ENCODE measurements around the gene CAPZB.

Gene CAPZB

DNA sequence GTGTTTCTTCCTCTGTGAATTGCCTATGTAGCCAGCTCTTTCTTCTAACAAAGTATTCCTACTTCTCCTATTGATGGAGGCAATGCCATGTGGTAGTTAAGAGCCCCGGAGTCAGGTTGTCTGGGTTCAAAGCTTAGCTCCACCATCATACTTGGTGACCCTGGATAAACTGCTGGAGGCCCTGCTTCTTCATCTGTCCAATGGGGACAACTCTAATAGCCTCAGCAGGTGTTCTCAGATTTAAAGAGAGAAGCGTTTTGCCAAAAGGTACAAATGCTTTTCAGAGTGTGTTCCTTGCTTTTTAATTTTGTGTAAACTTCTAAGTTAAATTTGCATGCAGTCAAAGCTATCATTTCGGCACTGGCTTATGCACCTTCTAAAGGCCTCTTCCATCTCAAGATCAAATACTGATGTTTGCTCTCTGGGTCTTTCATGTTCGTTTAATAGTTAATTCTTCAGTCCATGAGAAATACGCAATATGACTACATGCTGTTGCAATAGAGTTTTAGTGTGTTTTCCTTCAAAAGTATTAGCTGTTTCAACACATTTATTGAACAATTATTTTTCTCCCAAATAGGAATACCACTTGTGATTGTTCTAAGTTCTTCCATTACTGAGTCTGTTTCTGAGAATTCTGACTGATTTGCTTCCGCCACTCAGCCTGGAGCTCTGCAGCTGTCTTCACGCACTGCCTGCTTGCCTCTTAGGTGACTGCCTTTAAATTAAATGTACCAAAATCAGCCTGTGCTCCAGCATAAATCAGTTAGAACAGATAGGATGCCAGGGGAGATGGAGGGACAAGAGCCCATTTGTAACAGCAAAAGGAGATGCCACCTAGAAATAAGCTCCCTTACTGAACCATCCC is 75.6 kb downstream of the CAPZB start:
- DNase-seq (ENCODE audit: low read depth in 2 of 2, low spot score in 1 of 2): no peak

DNA sequence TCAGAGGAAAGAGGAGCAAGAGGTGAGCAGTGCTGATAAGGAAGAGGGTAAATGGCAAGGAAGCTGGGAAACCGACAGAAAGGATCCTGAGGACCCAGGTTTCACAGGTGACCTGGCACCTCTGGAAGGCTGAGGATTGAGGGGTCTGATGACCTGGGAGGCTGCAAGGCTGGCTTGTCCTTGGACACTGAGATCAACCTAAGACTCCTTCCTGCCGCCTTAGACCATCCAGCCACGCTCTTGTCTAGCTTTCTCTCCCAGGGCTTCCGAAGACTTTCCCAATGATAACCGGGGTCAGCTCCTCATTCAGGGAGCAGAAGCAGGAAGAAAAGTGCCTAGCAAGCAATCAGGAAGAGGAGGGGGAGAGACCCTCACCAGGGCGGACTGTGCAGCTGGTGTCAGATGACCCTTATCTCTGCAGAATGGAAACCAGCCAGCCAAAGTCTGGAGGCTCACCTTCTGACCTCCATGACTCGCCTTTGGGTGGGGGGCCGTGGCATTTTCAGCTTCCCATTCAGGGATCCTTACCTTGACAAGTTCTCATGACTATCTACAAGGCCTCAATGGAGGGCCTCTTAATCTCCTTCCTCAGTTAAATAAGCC is 77.7 kb downstream of the CAPZB start:
- DNase-seq (ENCODE audit: low read depth in 2 of 2, low spot score in 1 of 2): no peak

DNA sequence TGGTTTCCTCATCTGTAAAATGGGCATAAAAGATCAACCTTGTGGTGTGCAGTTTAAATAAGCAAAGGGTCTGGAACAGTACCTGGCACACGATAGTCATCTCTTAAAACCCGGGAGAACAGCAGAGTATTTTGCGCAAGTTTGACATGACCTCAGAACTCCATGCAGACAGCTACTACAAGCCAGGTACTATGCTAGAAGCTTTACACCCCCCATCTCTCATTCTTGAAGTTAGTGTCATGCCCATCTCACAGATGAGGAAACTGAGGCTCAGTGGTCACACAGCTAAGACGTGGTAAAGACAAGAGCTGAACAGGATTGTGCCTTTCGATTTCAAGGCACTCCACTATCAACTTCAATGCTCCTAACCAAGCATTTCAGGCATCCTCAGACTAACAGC is 78.7 kb downstream of the CAPZB start:
- no peak for DNase-seq (ENCODE audit: low read depth in 2 of 2, low spot score in 1 of 2)

DNA sequence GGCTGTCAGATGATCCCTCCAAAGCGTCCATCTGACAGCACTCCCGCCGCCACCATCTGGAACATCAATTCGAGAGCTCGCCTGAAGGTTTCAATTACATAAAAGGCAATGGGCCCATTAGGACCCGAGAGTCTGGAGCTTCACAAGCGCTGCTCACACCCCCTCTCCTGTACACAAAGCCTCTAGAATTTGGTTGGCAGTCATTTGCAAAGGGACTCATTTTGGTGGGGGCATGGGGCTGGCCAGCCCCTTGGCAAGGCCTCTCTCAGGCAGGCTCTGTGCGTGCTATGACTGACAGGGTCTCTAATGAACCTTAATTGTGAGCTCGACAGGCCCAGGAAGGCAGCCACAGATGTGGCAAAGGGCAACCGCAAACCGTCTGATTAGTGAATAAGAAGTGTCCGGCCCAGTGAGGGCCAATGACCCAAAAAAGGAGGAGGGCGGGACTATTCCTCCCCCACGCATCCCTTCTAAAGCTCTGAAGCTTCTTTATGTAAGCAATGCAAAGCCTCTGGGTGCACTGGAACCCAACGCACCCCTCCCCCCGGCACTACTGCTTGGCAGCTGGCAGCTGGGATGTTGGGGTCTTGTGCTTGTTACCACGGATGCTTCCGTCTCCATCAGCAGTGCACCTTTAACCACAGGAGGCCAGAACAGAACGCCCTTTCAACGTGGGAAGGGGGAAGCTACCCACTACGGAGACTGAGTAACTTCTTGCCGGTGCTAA is 79.4 kb downstream of the CAPZB start:
- no peak for DNase-seq (ENCODE audit: low read depth in 2 of 2, low spot score in 1 of 2)

DNA sequence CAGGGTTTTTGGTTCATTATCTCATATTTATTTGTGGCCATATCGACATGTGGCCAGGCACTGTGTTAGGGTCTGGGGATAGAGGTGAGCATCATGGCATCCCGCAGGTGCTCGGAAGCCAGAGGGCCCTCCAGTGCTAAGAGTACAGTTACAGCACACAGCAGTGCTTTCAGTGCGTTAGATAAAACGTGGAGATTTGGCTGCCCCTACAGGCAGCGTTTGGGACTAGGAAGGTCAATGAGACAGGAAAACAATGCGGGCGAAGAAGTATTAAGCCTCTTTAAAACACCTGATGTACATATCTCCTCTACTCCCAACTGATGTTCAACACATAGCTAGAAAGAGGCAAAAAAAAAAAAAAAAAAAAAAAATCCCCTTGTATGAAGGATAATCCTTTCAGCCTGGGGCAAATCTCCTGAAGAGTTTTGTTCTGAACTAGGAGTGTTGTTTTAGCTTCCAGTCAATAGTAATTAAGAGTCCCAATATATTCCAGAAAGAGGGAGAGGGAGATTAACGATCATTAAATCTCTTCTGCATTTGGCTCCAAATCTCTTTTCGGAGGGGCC is 80.1 kb downstream of the CAPZB start:
- no peak for DNase-seq (ENCODE audit: low read depth in 2 of 2, low spot score in 1 of 2)

DNA sequence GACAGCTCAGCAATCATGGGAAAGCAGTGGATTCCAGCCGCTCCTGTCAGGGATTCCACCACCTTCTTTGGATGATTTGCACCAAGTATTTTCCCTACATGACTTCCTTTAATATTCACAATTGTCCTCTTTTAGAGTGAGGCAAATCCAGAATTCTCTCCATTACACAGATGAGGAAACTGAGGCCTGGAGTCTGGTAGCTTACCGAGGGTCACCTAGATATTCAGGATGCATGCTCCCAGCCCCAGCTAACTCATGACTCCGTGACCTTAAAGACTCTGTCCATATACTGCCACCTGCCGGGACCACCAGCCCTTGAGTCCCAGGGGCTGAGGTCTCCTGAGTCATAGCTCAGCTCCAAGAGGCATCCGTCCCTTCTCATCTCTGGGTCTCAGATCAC is 80.6 kb downstream of the CAPZB start:
- DNase-seq (ENCODE audit: low read depth in 2 of 2, low spot score in 1 of 2): no peak

DNA sequence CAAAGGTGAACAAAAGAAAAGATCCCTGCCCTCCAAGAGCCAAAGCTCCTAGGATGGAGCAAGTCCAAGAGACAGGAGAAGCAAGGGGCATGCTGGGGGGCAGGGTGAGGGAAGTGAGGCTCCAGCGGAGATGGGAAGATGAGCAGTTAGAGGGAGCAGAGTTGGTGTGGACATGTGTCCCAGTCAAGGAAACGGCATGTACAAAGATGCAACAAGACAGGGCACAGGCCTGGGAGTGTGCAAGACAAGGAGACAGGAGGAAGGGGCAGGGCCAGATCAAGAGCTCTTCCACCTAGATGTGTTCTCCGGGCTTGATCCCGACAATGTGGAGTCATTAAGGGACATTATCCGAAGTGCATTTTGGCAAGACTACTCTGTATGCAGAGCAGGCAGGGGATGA is 82.1 kb downstream of the CAPZB start:
- DNase-seq (ENCODE audit: low read depth in 2 of 2, low spot score in 1 of 2): no peak

DNA sequence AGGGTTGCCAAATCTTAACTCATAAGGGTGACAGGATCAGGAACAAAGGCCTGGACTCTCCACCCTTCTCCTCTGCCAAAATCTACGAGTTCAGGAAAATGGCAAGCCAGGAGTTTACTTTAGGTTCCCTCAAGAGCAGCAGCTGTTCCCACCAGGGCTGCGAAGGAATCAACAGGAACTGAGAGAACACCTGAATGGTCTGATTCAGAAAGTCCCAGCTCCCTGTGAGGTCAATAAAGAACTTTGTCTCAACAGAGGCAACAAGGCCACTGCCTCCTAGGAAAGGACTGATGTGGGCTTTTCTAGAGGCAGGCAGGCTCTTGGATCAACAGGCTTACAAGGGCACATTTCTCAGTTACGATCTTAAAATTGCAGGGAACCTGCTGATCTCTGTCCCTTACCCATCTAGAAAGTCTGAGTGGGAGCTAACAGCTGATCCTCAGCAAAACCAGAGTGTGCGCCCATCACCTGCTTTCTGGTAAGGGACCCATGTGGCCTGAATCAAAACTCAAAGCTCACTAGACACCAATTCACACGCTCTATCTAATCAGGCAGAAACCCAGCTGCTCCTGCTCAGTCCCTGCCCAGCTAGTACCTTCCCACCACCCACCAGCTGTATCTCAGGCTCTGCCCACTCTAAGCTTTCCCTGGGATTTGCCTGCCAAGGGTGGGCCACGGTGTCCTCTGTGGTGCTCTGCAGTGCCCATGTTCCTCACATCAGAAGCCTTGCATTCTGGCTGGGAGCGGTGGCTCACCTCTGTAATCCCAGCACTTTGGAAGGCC is 83.1 kb downstream of the CAPZB start:
- no peak for DNase-seq (ENCODE audit: low read depth in 2 of 2, low spot score in 1 of 2)

DNA sequence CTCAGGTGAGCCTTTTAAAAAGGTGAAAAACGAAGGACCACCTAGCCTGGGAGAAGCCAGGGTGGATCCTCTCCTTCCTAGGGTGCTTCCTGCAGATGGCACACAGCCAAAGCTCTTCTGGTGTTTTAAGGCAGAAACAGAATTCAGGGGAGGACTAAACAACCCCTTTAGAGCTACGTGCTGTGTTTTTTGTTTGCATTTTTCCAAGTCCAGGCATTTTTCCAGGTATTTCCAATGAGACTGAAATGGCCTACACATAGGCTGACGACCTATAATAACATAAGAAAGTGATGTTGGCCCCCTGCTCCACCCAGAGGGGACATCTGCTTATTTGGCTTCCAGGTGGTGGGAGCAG is 83.8 kb downstream of the CAPZB start:
- no peak for DNase-seq (ENCODE audit: low read depth in 2 of 2, low spot score in 1 of 2)

DNA sequence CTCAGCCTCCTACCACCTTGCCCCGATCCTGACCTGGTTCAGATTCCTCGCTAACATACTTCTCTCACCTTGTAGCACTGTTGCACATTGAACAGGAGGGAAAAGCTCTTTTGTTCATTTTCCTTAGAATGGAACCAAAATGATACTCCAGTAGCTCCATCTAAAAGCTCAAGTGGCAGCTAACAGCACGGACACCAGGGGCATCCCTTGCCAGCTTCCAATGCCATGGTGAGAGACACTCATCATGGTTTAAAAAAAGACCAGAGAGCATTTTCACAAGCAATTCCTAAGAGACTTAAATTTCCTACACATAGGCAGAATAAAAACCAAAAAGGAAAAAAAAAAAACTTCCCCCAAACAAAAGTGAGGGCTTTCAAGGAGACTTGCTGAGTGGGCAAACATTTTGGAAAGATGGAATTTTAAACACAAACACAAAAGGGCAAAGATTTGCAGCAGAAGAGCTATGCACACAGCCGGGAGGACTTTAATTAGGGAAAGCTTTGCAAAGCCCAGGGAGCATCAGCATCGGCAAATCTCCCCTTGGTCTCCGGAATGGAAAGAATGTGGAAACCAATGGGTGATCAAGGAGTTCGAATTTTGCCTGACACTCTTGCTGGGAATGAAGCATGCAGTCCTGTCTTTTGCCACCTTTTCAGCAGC is 84.3 kb downstream of the CAPZB start:
- no peak for DNase-seq (ENCODE audit: low read depth in 2 of 2, low spot score in 1 of 2)

DNA sequence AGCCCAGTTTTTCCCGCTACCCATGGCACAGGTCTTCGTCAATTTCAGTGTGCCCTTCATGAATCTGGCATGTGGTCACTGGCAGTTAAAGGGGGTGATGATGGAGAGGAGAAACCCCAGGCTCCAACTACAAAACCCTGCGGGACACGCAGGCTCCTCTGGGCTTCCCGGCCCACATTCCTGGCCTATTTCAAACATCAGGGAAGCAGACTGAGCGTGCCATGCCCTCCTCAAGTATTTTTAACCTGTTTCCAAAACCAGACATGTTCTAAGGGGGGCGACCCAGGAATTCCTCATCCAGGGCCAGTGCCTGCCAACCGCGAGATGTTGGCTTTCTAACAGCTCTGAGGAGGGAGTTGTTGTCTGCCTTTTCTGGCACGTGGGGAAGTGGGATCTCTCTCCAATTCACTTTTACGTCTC is 85.1 kb downstream of the CAPZB start:
- DNase-seq (ENCODE audit: low read depth in 2 of 2, low spot score in 1 of 2): no peak

DNA sequence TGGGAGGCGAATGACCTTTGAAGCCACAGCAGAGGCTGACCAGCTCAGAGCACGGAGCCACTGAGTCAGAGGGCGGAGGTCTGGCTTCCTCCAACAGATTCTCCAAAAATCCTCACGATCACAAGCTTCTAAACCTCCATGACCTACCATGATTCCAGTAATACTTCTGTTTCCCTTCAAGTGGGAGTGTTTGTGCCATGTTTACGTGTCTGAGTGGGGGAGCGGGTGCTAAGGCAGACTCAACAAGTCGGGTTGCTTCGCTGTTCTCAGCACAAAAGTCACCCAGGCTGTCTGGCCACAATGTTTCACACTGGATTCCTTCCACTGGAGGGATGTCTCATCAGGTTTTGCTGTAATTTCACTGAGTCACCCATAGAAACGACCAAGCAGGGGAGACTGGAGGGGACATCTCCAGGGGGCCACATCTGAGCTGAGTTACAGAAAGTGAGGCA is 87.0 kb downstream of the CAPZB start:
- DNase-seq (ENCODE audit: low read depth in 2 of 2, low spot score in 1 of 2): no peak

DNA sequence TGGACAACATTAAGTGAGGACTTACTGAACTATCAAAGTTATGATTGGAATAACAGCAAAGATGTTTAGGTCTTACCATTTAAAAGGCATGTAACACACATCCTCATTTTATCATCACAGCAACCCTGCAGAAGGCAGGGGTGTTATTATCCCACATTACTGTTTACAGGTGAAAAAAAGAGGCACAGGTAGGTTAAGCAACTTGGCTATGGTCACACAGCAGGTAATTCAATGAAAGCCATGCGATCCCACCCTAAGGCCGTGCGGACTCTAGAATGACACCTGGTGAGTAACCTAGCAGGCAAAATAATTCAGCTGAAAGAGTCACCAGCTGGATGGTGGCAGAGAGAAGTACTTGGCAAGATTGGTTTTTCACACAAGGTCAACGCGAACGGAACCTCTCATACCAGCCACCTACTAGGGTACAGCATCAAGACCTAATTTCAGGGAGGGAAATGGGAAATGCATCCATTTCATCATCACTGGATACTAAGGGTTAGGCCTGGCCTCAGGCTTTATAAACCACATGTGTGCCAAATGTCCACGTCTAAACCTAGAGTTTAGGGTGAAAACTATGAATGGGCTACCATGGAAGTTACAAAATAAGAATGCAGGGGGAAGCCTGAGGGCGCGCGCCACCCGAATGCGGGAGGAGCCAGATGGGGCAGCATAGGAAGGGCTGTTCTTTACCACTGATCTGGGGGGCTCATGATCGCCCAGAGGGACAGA is 88.0 kb downstream of the CAPZB start:
- no peak for DNase-seq (ENCODE audit: low read depth in 2 of 2, low spot score in 1 of 2)

DNA sequence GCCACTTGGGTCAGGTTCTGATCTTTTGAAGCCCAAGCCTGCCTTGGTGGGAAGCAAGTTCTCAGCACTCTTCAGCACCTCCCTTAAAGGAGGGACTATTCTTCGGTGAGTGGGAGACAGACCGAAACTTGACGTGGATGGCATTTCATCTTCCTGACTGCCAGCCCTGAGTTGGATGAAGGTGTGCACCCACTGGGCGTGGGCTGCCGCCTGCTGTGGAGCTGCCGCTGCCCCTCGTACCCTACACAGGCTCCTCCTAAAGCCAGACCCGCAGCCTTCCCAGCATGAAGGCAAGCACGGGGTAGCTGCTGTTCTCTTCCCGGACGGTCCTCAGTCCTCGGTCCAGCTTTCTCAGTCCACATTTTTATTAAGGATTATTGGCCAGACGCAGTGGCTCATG is 89.1 kb downstream of the CAPZB start:
- DNase-seq (ENCODE audit: low read depth in 2 of 2, low spot score in 1 of 2): no peak

DNA sequence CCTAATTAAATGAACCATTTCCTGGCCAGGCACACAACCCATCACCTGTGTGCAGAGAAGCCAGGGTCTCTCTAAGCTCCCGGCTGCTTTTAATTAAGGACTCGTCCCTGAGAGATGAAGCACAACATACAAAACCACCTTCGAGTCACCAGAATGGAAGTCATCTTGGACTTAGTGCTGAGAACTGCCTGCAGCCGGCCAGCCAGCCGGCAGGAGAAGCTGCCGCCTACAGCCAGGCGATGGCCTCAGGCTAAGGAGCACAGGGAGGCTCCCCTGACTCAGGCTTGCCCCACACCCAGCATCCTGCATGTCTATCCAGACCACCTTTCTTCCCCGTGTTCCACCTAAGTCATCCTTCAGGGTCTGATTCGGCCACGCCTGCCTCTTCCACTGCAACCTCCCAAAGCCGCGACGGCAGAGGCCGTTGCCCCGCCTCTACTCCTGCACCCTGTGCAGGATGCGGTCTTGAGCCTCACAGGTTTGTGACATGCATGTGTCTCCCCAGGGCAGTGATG is 89.6 kb downstream of the CAPZB start:
- DNase-seq (ENCODE audit: low read depth in 2 of 2, low spot score in 1 of 2): no peak

DNA sequence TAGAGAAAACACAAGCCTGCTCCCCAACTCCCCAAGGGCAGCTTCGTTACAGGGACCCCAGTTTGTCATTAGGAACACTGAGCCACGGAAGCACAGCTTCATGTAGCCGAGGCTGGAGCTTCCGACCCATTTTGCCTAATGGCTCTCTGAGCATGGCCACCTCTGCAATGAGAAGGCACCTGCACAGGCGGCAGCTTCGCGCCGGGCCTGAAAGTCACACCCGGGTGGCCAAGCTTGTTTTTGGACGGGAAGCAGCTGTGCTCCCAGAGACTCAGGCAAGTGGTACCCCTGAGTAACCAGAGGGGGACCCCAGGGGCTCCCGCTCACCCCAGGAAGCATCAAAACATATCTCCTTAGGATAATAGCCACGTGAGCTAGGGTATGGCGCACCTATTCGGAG is 92.3 kb downstream of the CAPZB start:
- no peak for DNase-seq (ENCODE audit: low read depth in 2 of 2, low spot score in 1 of 2)

DNA sequence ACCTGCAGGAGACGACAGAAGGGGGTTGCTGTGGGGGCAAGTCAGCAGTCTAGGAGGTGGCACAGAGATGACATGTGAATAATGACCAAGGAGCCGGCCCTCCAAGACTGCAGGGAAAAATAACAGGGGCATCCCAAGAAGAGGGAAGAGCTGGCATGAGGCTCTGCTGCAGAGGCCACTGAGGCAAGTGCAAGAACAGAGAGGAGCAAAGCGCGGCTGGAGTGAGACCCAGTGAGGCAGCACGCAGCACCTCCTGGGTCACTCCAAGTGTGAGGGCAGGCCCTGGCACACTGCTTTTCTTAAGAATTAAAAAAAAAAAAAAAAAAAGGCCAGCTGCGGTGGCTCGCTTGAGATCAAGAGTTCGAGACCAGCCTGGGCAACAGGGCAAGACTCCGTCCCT is 93.1 kb downstream of the CAPZB start:
- no peak for DNase-seq (ENCODE audit: low read depth in 2 of 2, low spot score in 1 of 2)

DNA sequence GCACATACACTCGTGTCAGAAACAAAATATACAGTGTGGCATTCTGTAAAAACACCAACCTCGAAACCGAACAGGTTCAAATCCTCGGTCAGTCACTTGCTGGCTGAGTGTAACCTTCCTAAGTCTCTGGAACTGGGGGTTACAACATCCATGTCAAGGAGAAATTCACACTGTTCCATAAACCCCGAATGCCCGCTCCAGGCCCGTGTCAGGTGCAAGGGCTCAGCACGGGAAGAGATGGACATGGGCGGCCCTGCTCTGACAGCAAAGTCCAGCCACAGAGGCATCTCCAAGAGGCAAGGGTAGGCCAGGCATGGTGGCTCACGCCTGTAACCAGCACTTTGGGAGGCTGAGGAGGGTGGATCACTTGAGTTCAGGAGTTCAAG is 93.8 kb downstream of the CAPZB start:
- DNase-seq (ENCODE audit: low read depth in 2 of 2, low spot score in 1 of 2): no peak

DNA sequence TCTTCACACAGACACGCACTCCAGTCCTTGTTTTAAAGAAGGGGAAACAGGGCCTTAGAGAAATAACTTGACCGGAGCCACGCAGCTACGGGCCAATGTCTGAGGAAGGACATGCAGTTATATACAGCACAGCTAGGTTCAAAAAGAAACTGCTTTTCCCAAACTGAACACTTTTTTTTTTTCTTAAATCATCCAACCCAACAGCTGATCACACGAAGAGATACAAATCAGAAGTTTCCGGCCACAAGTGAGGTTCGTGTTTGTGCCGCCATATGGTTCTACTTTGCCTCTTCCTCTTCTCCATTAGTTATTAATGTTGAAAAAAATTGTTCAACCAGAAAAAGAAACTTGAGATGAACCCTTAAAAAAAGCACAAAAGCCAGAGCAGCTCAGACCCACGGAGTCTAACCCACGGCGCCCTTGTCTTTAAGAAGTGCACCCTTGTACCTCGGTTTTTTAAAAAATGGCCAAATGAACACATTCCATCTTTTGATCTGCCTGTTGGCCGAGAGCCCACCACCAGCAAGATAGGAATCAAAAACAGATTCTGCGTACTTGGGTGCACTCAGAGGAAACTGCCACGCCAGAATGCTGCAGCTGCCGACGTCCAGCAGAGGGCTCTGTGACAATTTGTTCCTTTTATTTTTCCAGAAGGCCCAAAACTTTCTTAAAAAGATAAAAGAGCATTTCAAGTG is 94.3 kb downstream of the CAPZB start:
- peak; percentile 13 to 48 for DNase-seq (ENCODE audit: low read depth in 2 of 2, low spot score in 1 of 2)

All from stimulated activated CD8-positive, alpha-beta memory T cell treated with anti-CD3 and anti-CD28 coated beads, Interleukin-4, amount 100 ng/mL, for 1 hour (primary cell).